H1 (cell line): ENCODE results near the gene NPBWR2. TPM values are rescaled to one million over a fixed set of nuclear protein-coding genes. Genes with fewer than 3 reads are reported as not detected.

ENCODE experiments used
- CTCF ChIA-PET: fragments of 300-600 bp; sonication (Branson Sonifier 250); formaldehyde crosslinking; loops from one replicate; lab custom pipeline; 2021; ENCODE audit not compliant: partially characterized antibody; lab: Charles Lee
- POLR2A ChIA-PET: fragments of 300-600 bp; sonication (Branson Sonifier 250); formaldehyde crosslinking; loops from one replicate; lab custom pipeline; 2021; ENCODE audit warnings: inconsistent platforms; ENCODE audit not compliant: partially characterized antibody; lab: Charles Lee
- DNase-seq, 2 experiments: peaks; one replicate each; pipeline versions ENCODE4 v3.0.0 to v3.0.0-alpha.2; 2010 to 2022; ENCODE audit warnings: low spot score in 2 of 2, low read depth in 1 of 2, mixed read lengths in 1 of 2
- FAIRE-seq: peaks from 2 replicates; lab custom pipeline; 2011; peaks lifted over from hg19 to GRCh38; lab: Jason Lieb, UNC
- H2AFZ ChIP-seq: 2 replicates; pipeline ENCODE4 v1.8.1; 2012; ENCODE audit warnings: low read length, inconsistent platforms
- H2AK5ac ChIP-seq: 2 replicates; pipeline ENCODE4 v1.6.1; 2013; ENCODE audit warnings: low read depth, low read length
- H2BK120ac ChIP-seq: replicated peaks from 2 replicates; pipeline ENCODE3; 2013; ENCODE audit warnings: low read depth, low read length, inconsistent platforms
- H2BK12ac ChIP-seq: 2 replicates; pipeline ENCODE4 v1.6.1; 2013; ENCODE audit warnings: low read depth, low read length
- H2BK15ac ChIP-seq: 2 replicates; pipeline ENCODE4 v1.6.1; 2013; ENCODE audit warnings: low read length
- H2BK20ac ChIP-seq: 2 replicates; pipeline ENCODE4 v1.6.1; 2013; ENCODE audit warnings: low read length
- H2BK5ac ChIP-seq: 2 replicates; pipeline ENCODE4 v1.6.1; 2013; ENCODE audit warnings: low read depth, low read length
- H3K14ac ChIP-seq: 2 replicates; pipeline ENCODE4 v1.6.1; 2013; ENCODE audit warnings: inconsistent platforms; ENCODE audit not compliant: insufficient read length
- H3K18ac ChIP-seq: 2 replicates; pipeline ENCODE4 v1.6.1; 2013; ENCODE audit warnings: low read length; ENCODE audit errors: extremely low read depth
- H3K23ac ChIP-seq: 2 replicates; pipeline ENCODE4 v1.6.1; 2013; ENCODE audit warnings: inconsistent platforms; ENCODE audit not compliant: insufficient read length
- H3K23me2 ChIP-seq: 2 replicates; pipeline ENCODE4 v1.6.1; 2013; ENCODE audit warnings: low read depth, low read length
- H3K27ac ChIP-seq: 2 replicates; pipeline ENCODE4 v1.6.1; 2011; ENCODE audit warnings: low read depth, low read length, inconsistent platforms
- H3K27me3 ChIP-seq, 4 experiments: replicated peaks in 1 of 4; 1 replicate in 1 of 4; 2 replicates in 3 of 4; pipeline versions ENCODE4 v1.6.1 to v1.8.1; 2011 to 2013; ENCODE audit warnings: low read length in 3 of 4, mild to moderate bottlenecking in 3 of 4, inconsistent platforms in 2 of 4, mixed read lengths in 2 of 4, moderate library complexity in 1 of 4; ENCODE audit not compliant: control insufficient read depth in 3 of 4, insufficient read depth in 3 of 4; ENCODE audit errors: extremely low read depth in 1 of 4
- H3K36me3 ChIP-seq, 4 experiments: 2 replicates each; pipeline versions ENCODE4 v1.6.1 to v1.8.1; 2011 to 2013; ENCODE audit warnings: mild to moderate bottlenecking in 4 of 4, low read length in 3 of 4, moderate library complexity in 2 of 4, control low read depth in 1 of 4, inconsistent platforms in 1 of 4; ENCODE audit not compliant: insufficient read depth in 4 of 4, control insufficient read depth in 2 of 4
- H3K4ac ChIP-seq: replicated peaks from 2 replicates; pipeline ENCODE3; 2013; ENCODE audit warnings: low read length, low read depth, mixed read lengths, inconsistent platforms; ENCODE audit not compliant: insufficient read length
- H3K4me1 ChIP-seq, 4 experiments: replicated peaks in 1 of 4; 1 replicate in 1 of 4; 2 replicates in 3 of 4; pipeline versions ENCODE4 v1.6.1 to v1.8.1; 2011 to 2013; ENCODE audit warnings: low read length in 3 of 4, inconsistent platforms in 2 of 4, mixed read lengths in 1 of 4; ENCODE audit not compliant: insufficient read depth in 4 of 4, control insufficient read depth in 3 of 4
- H3K4me2 ChIP-seq, 2 experiments: 2 replicates each; pipeline versions ENCODE4 v1.6.1 to v1.8.1; 2011 to 2013; ENCODE audit warnings: low read depth in 2 of 2, low read length in 2 of 2, control low read depth in 1 of 2, inconsistent platforms in 1 of 2, mild to moderate bottlenecking in 1 of 2; ENCODE audit not compliant: insufficient read depth in 1 of 2
- H3K4me3 ChIP-seq, 4 experiments: fragments of 200-600, 300-600 bp in 1 of 4; sonication (generic), shearing (Covaris generic), sonication (Bioruptor Twin) in 1 of 4; 2 replicates each; pipeline versions ENCODE4 v1.5.1 to v1.8.1; 2011 to 2016; ENCODE audit warnings: low read length in 4 of 4, low read depth in 3 of 4, control low read depth in 2 of 4, inconsistent platforms in 2 of 4, mild to moderate bottlenecking in 2 of 4, mixed read lengths in 1 of 4, moderate library complexity in 1 of 4; ENCODE audit not compliant: insufficient read depth in 2 of 4; ENCODE audit errors: extremely low read depth in 1 of 4
- H3K56ac ChIP-seq: replicated peaks from 2 replicates; pipeline ENCODE3; 2013; ENCODE audit warnings: low read depth, mild to moderate bottlenecking, mixed read lengths, low read length, inconsistent platforms; ENCODE audit not compliant: insufficient read length
- H3K79me1 ChIP-seq: 2 replicates; pipeline ENCODE4 v1.6.1; 2013; ENCODE audit warnings: low read depth, low read length, control low read depth
- H3K79me2 ChIP-seq, 2 experiments: 2 replicates each; pipeline versions ENCODE4 v1.6.1 to v1.8.1; 2012 to 2013; ENCODE audit warnings: low read length in 2 of 2, mild to moderate bottlenecking in 2 of 2, inconsistent platforms in 1 of 2; ENCODE audit not compliant: insufficient read depth in 2 of 2, control insufficient read depth in 1 of 2
- H3K9ac ChIP-seq, 4 experiments: replicated peaks in 1 of 4; 1 replicate in 1 of 4; 2 replicates in 3 of 4; pipeline versions ENCODE4 v1.6.1 to v1.8.1; 2011 to 2013; ENCODE audit warnings: low read depth in 3 of 4, low read length in 3 of 4, control low read depth in 2 of 4, mild to moderate bottlenecking in 2 of 4, moderate library complexity in 2 of 4, inconsistent platforms in 1 of 4; ENCODE audit errors: extremely low read depth in 1 of 4
- H3K9me3 ChIP-seq, 2 experiments: 2 replicates each; pipeline versions ENCODE4 v1.6.1 to v1.8.1; 2012 to 2013; ENCODE audit warnings: mild to moderate bottlenecking in 2 of 2, moderate library complexity in 2 of 2, control low read depth in 1 of 2, inconsistent platforms in 1 of 2, low read depth in 1 of 2, low read length in 1 of 2, mixed read lengths in 1 of 2; ENCODE audit not compliant: insufficient read depth in 2 of 2
- H4K20me1 ChIP-seq, 2 experiments: replicated peaks in 1 of 2; 2 replicates each; pipeline versions ENCODE3 to v1.8.1; 2011 to 2013; ENCODE audit warnings: inconsistent platforms in 2 of 2, low read length in 2 of 2, mild to moderate bottlenecking in 1 of 2; ENCODE audit not compliant: insufficient read depth in 2 of 2, control insufficient read depth in 1 of 2
- H4K5ac ChIP-seq: 2 replicates; pipeline ENCODE4 v1.6.1; 2013; ENCODE audit warnings: low read length, low read depth, mixed read lengths, inconsistent platforms; ENCODE audit not compliant: insufficient read length
- H4K8ac ChIP-seq: 2 replicates; pipeline ENCODE4 v1.8.0; 2013; ENCODE audit warnings: mild to moderate bottlenecking, moderate library complexity, low read length, inconsistent platforms; ENCODE audit not compliant: insufficient read depth; ENCODE audit errors: extremely low read depth
- H4K91ac ChIP-seq: replicated peaks from 2 replicates; pipeline ENCODE3; 2013; ENCODE audit warnings: low read length, mixed read lengths, inconsistent platforms; ENCODE audit not compliant: insufficient read length
- CBX8 ChIP-seq: fragments of 300-800, 300-1000 bp; sonication (generic); IDR thresholded peaks from 2 replicates; pipeline ENCODE4 v1.7.1; 2016; ENCODE audit warnings: low read depth, low read length, borderline replicate concordance
- CHD2 ChIP-seq: IDR thresholded peaks from 2 replicates; pipeline ENCODE4 v1.6.1; 2012; ENCODE audit warnings: low read length, improper control_type of control experiment
- CTBP2 ChIP-seq: IDR thresholded peaks from 2 replicates; pipeline ENCODE4 v1.7.0; 2011; ENCODE audit warnings: borderline replicate concordance, mild to moderate bottlenecking, moderate library complexity, mixed read lengths, low read length; ENCODE audit not compliant: insufficient read depth, insufficient read length
- EP300 ChIP-seq, 2 experiments: IDR thresholded peaks; 1 replicate in 1 of 2; 2 replicates in 1 of 2; pipeline ENCODE4 v1.6.1; 2011 to 2012; ENCODE audit warnings: low read depth in 2 of 2, low read length in 2 of 2, mild to moderate bottlenecking in 2 of 2, borderline replicate concordance in 1 of 2, inconsistent platforms in 1 of 2, moderate library complexity in 1 of 2
- HDAC2 ChIP-seq, 2 experiments: fragments of 300-600 bp in 1 of 2; sonication (generic) in 1 of 2; IDR thresholded peaks; 2 replicates each; pipeline ENCODE4 v1.6.1; 2011 to 2012; ENCODE audit warnings: low read depth in 2 of 2, low read length in 2 of 2, mild to moderate bottlenecking in 2 of 2, moderate library complexity in 2 of 2, borderline replicate concordance in 1 of 2, inconsistent platforms in 1 of 2
- JUND ChIP-seq: IDR thresholded peaks from 2 replicates; pipeline ENCODE4 v1.6.1; 2011; ENCODE audit warnings: mild to moderate bottlenecking, improper control_type of control experiment, low read length
- KDM4A ChIP-seq: IDR thresholded peaks from one replicate; pipeline ENCODE4 v1.7.1; 2012; ENCODE audit warnings: low read depth, mild to moderate bottlenecking, moderate library complexity, low read length, inconsistent platforms; ENCODE audit not compliant: severe bottlenecking
- MAFK ChIP-seq: IDR thresholded peaks from 2 replicates; pipeline ENCODE4 v1.6.1; 2012; ENCODE audit warnings: low read depth, mild to moderate bottlenecking, improper control_type of control experiment, low read length
- NRF1 ChIP-seq: IDR thresholded peaks from 2 replicates; pipeline ENCODE4 v1.6.1; 2011; ENCODE audit warnings: mild to moderate bottlenecking, low read depth, low read length, improper control_type of control experiment
- SAP30 ChIP-seq: fragments of 300-600 bp; sonication (generic); IDR thresholded peaks from 2 replicates; pipeline ENCODE4 v1.7.1; 2012; ENCODE audit warnings: low read length, moderate library complexity, mild to moderate bottlenecking, inconsistent platforms; ENCODE audit not compliant: insufficient read depth, insufficient replicate concordance
- SIRT6 ChIP-seq: IDR thresholded peaks from one replicate; pipeline ENCODE4 v1.7.1; 2012; ENCODE audit warnings: low read length, inconsistent platforms
- SP1 ChIP-seq: IDR thresholded peaks from 2 replicates; pipeline ENCODE4 v1.6.1; 2011; ENCODE audit warnings: low read depth, low read length
- WGBS, 2 experiments: shearing (Covaris generic) in 1 of 2; methylation state at CpG; one replicate each; pipeline versions ENCODE4 v1.1.6 to v1.1.7; 2013 to 2015; ENCODE audit warnings: low lambda C conversion rate in 2 of 2, mixed read lengths in 2 of 2, inconsistent platforms in 1 of 2, low coverage in 1 of 2, missing lambda C conversion rate in 1 of 2; ENCODE audit not compliant: insufficient replicate concordance in 2 of 2, insufficient coverage in 1 of 2, insufficient read length in 1 of 2; ENCODE audit errors: extremely low coverage in 1 of 2, missing lambda C conversion rate in 1 of 2; 5-methylcytosine and 5-hydroxymethylcytosine counted together
- polyA plus RNA-seq, 7 experiments: library from polyadenylated mRNA; depleted of rRNA in 3 of 7; stranded (reverse) in 5 of 7; unstranded in 2 of 7; fragments of >200 nt in 5 of 7; fragments of 200-250 nt in 2 of 7; gene quantifications; 1 replicate in 5 of 7; 2 replicates in 1 of 7; 4 replicates in 1 of 7; pipeline versions ENCODE4 v1.2.1 to v1.2.3, GENCODE V29; 2011 to 2013; ENCODE audit warnings: missing spikeins in 2 of 7, mixed read lengths in 2 of 7
- total RNA-seq: library from RNA; stranded (reverse); fragmentation: NEBNext Ultra II Directional; extraction: Animal tissue kit (Norgen Biotek cat#: 25700); gene quantifications from 2 replicates; pipeline ENCODE4 v1.2.1, GENCODE V29; 2021
- TF ChIP-seq, protein P1 (sequence below): IDR thresholded peaks from 2 replicates; pipeline ENCODE4 v1.6.1; 2012; ENCODE audit warnings: inconsistent platforms

NPBWR2 gene
- total and polyA plus RNA-seq, 2 of the 8 experiments (the other 6 are each of a cell fraction or from before 2014, with no cell fraction given), result not detected

DNA sequence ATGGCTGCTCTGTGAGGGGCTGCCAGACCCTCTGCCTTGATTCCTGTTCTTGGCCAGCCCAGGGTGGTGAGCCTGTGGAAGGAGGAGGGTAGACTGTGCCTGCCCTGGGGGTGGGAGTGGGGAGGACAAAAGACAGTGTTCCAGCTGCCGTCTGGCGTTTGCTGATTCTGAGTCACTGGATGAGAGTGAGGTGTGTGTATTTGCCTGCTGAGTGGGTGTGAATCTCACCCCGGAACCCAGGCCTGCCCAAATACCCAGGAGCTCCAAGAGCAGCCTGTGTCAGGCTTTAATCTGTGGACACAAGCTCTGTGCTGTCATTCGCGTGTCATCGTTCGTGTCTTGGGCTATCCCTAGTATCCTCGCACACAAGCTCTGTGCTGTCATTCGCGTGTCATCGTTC is 20.6 kb downstream of the NPBWR2 start:
- H3K27ac ChIP-seq, result no peak overlapping the region
- POLR2A ChIA-PET, result no interaction called here
- peaks cover 1 to 2% of the 10 kb centered on the region in 2 experiments for H4K20me1 ChIP-seq
- no peak overlapping the region for H3K4ac ChIP-seq
- no peak overlapping the region for H3K18ac ChIP-seq
- H3K14ac ChIP-seq, result no peak overlapping the region
- CTCF ChIA-PET, result interaction anchor here (4.9 to 13.0 kb wide), 3 partner anchors 14 to 31 kb away, joined by 41 to 144 read pairs (median 139); partner anchors contain the start of genes SOX18 and TCEA2
- no peak overlapping the region for H2AFZ ChIP-seq
- H3K79me1 ChIP-seq, result no peaks in the 10 kb centered on the region
- H4K5ac ChIP-seq, result no peak overlapping the region
- no peak overlapping the region for H2BK20ac ChIP-seq
- TF ChIP-seq, protein P1, sequence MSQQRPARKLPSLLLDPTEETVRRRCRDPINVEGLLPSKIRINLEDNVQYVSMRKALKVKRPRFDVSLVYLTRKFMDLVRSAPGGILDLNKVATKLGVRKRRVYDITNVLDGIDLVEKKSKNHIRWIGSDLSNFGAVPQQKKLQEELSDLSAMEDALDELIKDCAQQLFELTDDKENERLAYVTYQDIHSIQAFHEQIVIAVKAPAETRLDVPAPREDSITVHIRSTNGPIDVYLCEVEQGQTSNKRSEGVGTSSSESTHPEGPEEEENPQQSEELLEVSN, result no peak
- TF ChIP-seq SAP30, result no peak
- no peak for TF ChIP-seq MAFK
- no peak for TF ChIP-seq JUND
- TF ChIP-seq SIRT6, result no peak
- no peak for TF ChIP-seq EP300 (IDR thresholded peaks at IDR 0.05; ENCODE audit: borderline replicate concordance in 1 of 2, low read depth in 2 of 2, low read length in 2 of 2)
- no peak for TF ChIP-seq SP1
- TF ChIP-seq CTBP2, result no peak
- TF ChIP-seq CBX8, result no peak
- TF ChIP-seq NRF1, result no peak
- no peak for TF ChIP-seq KDM4A
- no peak for TF ChIP-seq CHD2
- TF ChIP-seq HDAC2 (IDR thresholded peaks at IDR 0.05; ENCODE audit: borderline replicate concordance in 1 of 2, low read depth in 2 of 2, low read length in 2 of 2), result no peak
- no peak overlapping the region for H2BK120ac ChIP-seq
- WGBS, 2 experiments, result 97% methylated on average over 7 of the region's 11 CpGs; no CpG with 5 or more reads in 1 of the 2 experiments
- H3K27me3 ChIP-seq, result peaks cover 6 to 43% (median 34%) of the 10 kb centered on the region in 4 experiments
- DNase-seq (no peak), FAIRE-seq (no peak)
- H3K79me2 ChIP-seq, result no peaks in the 10 kb centered on the region
- H3K4me1 ChIP-seq, result peaks cover 0 to 18% (median 10%) of the 10 kb centered on the region in 4 experiments; a peak in 6 of 7 replicates
- H3K4me2 ChIP-seq, result no peak overlapping the region
- H2AK5ac ChIP-seq, result no peak overlapping the region
- H2BK15ac ChIP-seq, result no peak overlapping the region
- no peaks in the 10 kb centered on the region for H3K9me3 ChIP-seq
- no peak overlapping the region for H3K4me3 ChIP-seq
- H4K91ac ChIP-seq, result no peak overlapping the region
- no peak overlapping the region for H3K23ac ChIP-seq
- no peak overlapping the region for H3K56ac ChIP-seq
- no peaks in the 10 kb centered on the region for H3K36me3 ChIP-seq
- H2BK12ac ChIP-seq, result no peak overlapping the region
- no peak overlapping the region for H3K9ac ChIP-seq
- H4K8ac ChIP-seq, result no peak overlapping the region
- no peak overlapping the region for H2BK5ac ChIP-seq
- peaks cover 12% of the 10 kb centered on the region; the same call in 1 of the 2 replicates for H3K23me2 ChIP-seq
